Mesothelial cell of epicardium (in vitro differentiated cells): ENCODE results near the gene KRTAP27-1. TPM values are rescaled to one million over a fixed set of nuclear protein-coding genes. Genes with fewer than 3 reads are reported as not detected.

Experiments used
- DNase-seq, 2 experiments: peaks; one replicate each; pipeline ENCODE4 v3.0.0; 2021; ENCODE audit warnings: low spot score in 2 of 2; ENCODE audit not compliant: unreplicated experiment in 2 of 2
- H3K27ac Mint-ChIP-seq: 2 replicates; pipeline ENCODE4 v1.8.0; 2021; ENCODE audit warnings: mixed read lengths
- H3K27me3 Mint-ChIP-seq: 2 replicates; pipeline ENCODE4 v1.8.0; 2021; ENCODE audit warnings: low read depth, mixed read lengths
- H3K36me3 Mint-ChIP-seq: 2 replicates; pipeline ENCODE4 v1.8.0; 2021; ENCODE audit warnings: mixed read lengths
- H3K4me1 Mint-ChIP-seq: 2 replicates; pipeline ENCODE4 v1.8.0; 2021; ENCODE audit warnings: mixed read lengths
- H3K4me3 Mint-ChIP-seq: 2 replicates; pipeline ENCODE4 v1.8.0; 2021; ENCODE audit warnings: mild to moderate bottlenecking, moderate library complexity, mixed read lengths
- H3K9me3 Mint-ChIP-seq: 2 replicates; pipeline ENCODE4 v1.8.0; 2021; ENCODE audit warnings: mixed read lengths
- CTCF ChIP-seq: fragments of 200-600 bp; sonication (generic); IDR thresholded peaks from one replicate; pipeline ENCODE4 v1.5.0; 2021; ENCODE audit warnings: antibody characterized with exemption; ENCODE audit not compliant: unreplicated experiment
- total RNA-seq: library from RNA; stranded (reverse); gene quantifications from 3 replicates; pipeline ENCODE4 v1.2.1, GENCODE V29; 2021

KRTAP27-1 gene
- total RNA-seq: not detected in 3 replicates

- no peaks in the 10 kb centered on the region for H3K36me3 Mint-ChIP-seq
These were observed at the start of gene KRTAP27-1 for GRCh38 chr21:30337276-30337744. TSS of gene KRTAP27-1 (minus strand) at chr21:30337694. CDS start at chr21:30337668, 26 bp downstream.

GRCh38 chr21:30382201-30382600 is 44.7 kb upstream of the KRTAP27-1 start:
- Mint-ChIP-seq H3K4me1 (no peaks in the 10 kb centered on the region), H3K27me3 (peaks cover 2% of the 10 kb centered on the region), H3K36me3 (no peaks in the 10 kb centered on the region), H3K9me3 (peaks cover 6% of the 10 kb centered on the region), H3K27ac (no peak overlapping the region), H3K4me3 (no peak overlapping the region)
- no peak for DNase-seq
- TF ChIP-seq CTCF: no peak

More at GRCh38 chr21:30337276-30337744, at the start of gene KRTAP27-1:
- Mint-ChIP-seq H3K4me1 (peaks cover 3% of the 10 kb centered on the region), H3K4me3 (no peak within 1 kb of the TSS), H3K9me3 (no peaks in the 10 kb centered on the region), H3K27ac (no peak within 1 kb of the TSS), H3K27me3 (peaks cover 2% of the 10 kb centered on the region)
- TF ChIP-seq CTCF: no peak
- no peak for DNase-seq

GRCh38 chr21:30372139-30372770 is 34.8 kb upstream of the KRTAP27-1 start, which contains the start of gene KRTAP13-2:
TSS of gene KRTAP13-2 (minus strand) at chr21:30372271. CDS start at chr21:30372213, 58 bp downstream.
- H3K4me3 Mint-ChIP-seq: no peak within 1 kb of the TSS
- no peak within 1 kb of the TSS for H3K27ac Mint-ChIP-seq

GRCh38 chr21:30355906-30356305 is 18.4 kb upstream of the KRTAP27-1 start:
- no peaks in the 10 kb centered on the region for H3K9me3 Mint-ChIP-seq
- no peak for DNase-seq
- no peak overlapping the region for H3K4me3 Mint-ChIP-seq
- no peaks in the 10 kb centered on the region for H3K36me3 Mint-ChIP-seq
- no peak overlapping the region for H3K27ac Mint-ChIP-seq
- TF ChIP-seq CTCF: no peak
- H3K4me1 Mint-ChIP-seq: no peaks in the 10 kb centered on the region
- peaks cover 27% of the 10 kb centered on the region for H3K27me3 Mint-ChIP-seq

More at GRCh38 chr21:30372139-30372770, 34.8 kb upstream of the KRTAP27-1 start, which contains the start of gene KRTAP13-2:
- Mint-ChIP-seq H3K9me3 (no peaks in the 10 kb centered on the region), H3K4me1 (no peaks in the 10 kb centered on the region), H3K27me3 (peaks cover 13% of the 10 kb centered on the region), H3K36me3 (no peaks in the 10 kb centered on the region)
- TF ChIP-seq CTCF: no peak
- no peak for DNase-seq

- H3K27ac Mint-ChIP-seq: no peak overlapping the region
- peaks cover 22% of the 10 kb centered on the region for H3K27me3 Mint-ChIP-seq
- DNase-seq: no peak
- H3K4me3 Mint-ChIP-seq: no peak overlapping the region
- TF ChIP-seq CTCF: no peak
- peaks cover 5% of the 10 kb centered on the region for H3K4me1 Mint-ChIP-seq
- no peaks in the 10 kb centered on the region for H3K36me3 Mint-ChIP-seq
- H3K9me3 Mint-ChIP-seq: no peaks in the 10 kb centered on the region
These were observed 17.0 kb upstream of the KRTAP27-1 start for GRCh38 chr21:30354308-30355005.
